Posterior cingulate gyrus (tissue), 11 donors: Measurements from ENCODE around the gene SLX9.

Source experiments
- DNase-seq, 10 donors: peaks; one replicate each; pipeline versions ENCODE4 v3.0.0 to v3.0.0-alpha.2; 2020 to 2021; ENCODE audit warnings: mixed read lengths in 3 of 10
- intact Hi-C: fragments of 100-400 bp; cut with DNase I; formaldehyde crosslinking; loops from one replicate; pipeline ENCODE4 v1.15.1; 2023

SLX9 gene

GRCh38 chr21:44985441-44986401 lies 45.9 kb downstream of the SLX9 start:
- intact Hi-C loops, result no loop called here

GRCh38 chr21:44986471-44987291 lies 46.9 kb downstream of the SLX9 start:
- peak in 6 of 10 donors; percentile 4 to 83 (median 42) for DNase-seq
- intact Hi-C loops, result no loop called here

More at GRCh38 chr21:44985441-44986401, 45.9 kb downstream of the SLX9 start:
- DNase-seq, result peak in 6 of 10 donors; percentile 2 to 83 (median 37)

- DNase-seq, result peak in 5 of 10 donors; percentile 2 to 62 (median 50)
- intact Hi-C loops, result no loop called here
Observed at GRCh38 chr21:44987301-44987885, 47.6 kb downstream of the SLX9 start.

GRCh38 chr21:44987886-44988606 lies 48.2 kb downstream of the SLX9 start:
- peak in 4 of 10 donors; percentile 5 to 64 (median 58) for DNase-seq
- intact Hi-C loops, result no loop called here

- intact Hi-C loops, result no loop called here
- peak in 4 of 10 donors; percentile 20 to 74 (median 52) for DNase-seq
Observed at GRCh38 chr21:44988607-44989536, 49.0 kb downstream of the SLX9 start.

GRCh38 chr21:44989537-44989886 lies 49.7 kb downstream of the SLX9 start:
- intact Hi-C loops, result no loop called here

GRCh38 chr21:44989943-44990780 lies 50.3 kb downstream of the SLX9 start:
- peak in 3 of 10 donors; percentile 67 to 75 (median 75) for DNase-seq
- intact Hi-C loops, result no loop called here

More at GRCh38 chr21:44989537-44989886, 49.7 kb downstream of the SLX9 start:
- DNase-seq, result peak in 3 of 10 donors; percentile 64 to 74 (median 72)

- DNase-seq, result peak in 3 of 10 donors; percentile 45 to 82 (median 57)
- intact Hi-C loops, result no loop called here
Observed at GRCh38 chr21:44990921-44991320, 51.1 kb downstream of the SLX9 start.

GRCh38 chr21:44991538-44992483 lies 52.0 kb downstream of the SLX9 start:
- DNase-seq, result peak in 4 of 10 donors; percentile 25 to 81 (median 64)

GRCh38 chr21:44992608-44993031 lies 52.8 kb downstream of the SLX9 start:
- peak in 4 of 10 donors; percentile 2 to 82 (median 54) for DNase-seq
- intact Hi-C loops, result no loop called here

More at GRCh38 chr21:44991538-44992483, 52.0 kb downstream of the SLX9 start:
- intact Hi-C loops, result no loop called here

- peak in 3 of 10 donors; percentile 52 to 72 (median 71) for DNase-seq
- intact Hi-C loops, result no loop called here
Observed at GRCh38 chr21:44993321-44994046, 53.7 kb downstream of the SLX9 start.

- peak in 3 of 10 donors; percentile 37 to 73 (median 68) for DNase-seq
- intact Hi-C loops, result no loop called here
Observed at GRCh38 chr21:44994047-44994694, 54.3 kb downstream of the SLX9 start.

GRCh38 chr21:44994695-44995342 lies 55.0 kb downstream of the SLX9 start:
- intact Hi-C loops, result no loop called here
- DNase-seq, result peak in 3 of 10 donors; percentile 56 to 76 (median 75)

- DNase-seq, result peak in 3 of 10 donors; percentile 70 to 83 (median 73)
- intact Hi-C loops, result no loop called here
Observed at GRCh38 chr21:44995343-44995941, 55.6 kb downstream of the SLX9 start.
